Subcutaneous adipose tissue (tissue), 4 donors: ENCODE data around the gene FSD2. TPM values are rescaled to one million over a fixed set of nuclear protein-coding genes. Genes with fewer than 3 reads are reported as not detected.

Source experiments
- total RNA-seq, 4 donors: library from RNA; depleted of rRNA; stranded (reverse); fragments of >200 nt; gene quantifications; one replicate each; pipeline ENCODE4 v1.1.0, GENCODE V29; 2016
- TF ChIP-seq, protein P1 (sequence below): fragments of 450-650 bp; IDR thresholded peaks from one replicate; pipeline ENCODE4 v1.5.1; 2016; ENCODE audit warnings: low read depth, mild to moderate bottlenecking, control low read depth, antibody characterized with exemption, moderate library complexity

The FSD2 gene
- total RNA-seq, 4 donors from 2014 or later: not detected

DNA sequence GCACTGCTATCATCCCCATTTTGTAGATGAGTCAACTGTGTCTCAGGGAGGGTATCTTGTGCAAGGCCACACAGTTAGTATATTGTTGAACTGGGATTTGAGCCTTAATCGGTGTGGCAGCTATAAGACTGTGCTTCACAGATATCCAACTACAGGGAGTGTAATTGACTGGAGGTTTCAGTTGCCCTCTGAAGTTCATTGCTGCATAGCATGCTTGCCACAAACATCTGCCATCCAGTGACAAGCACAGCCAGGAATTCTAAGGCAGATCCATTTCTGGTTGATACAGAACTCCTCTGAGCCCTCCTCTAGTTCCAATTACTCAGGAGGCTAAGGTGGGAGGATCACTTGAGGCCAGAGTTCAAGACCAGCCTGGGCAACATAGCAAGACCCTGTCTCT, 16.4 kb downstream of the FSD2 start:
- TF ChIP-seq, protein P1, sequence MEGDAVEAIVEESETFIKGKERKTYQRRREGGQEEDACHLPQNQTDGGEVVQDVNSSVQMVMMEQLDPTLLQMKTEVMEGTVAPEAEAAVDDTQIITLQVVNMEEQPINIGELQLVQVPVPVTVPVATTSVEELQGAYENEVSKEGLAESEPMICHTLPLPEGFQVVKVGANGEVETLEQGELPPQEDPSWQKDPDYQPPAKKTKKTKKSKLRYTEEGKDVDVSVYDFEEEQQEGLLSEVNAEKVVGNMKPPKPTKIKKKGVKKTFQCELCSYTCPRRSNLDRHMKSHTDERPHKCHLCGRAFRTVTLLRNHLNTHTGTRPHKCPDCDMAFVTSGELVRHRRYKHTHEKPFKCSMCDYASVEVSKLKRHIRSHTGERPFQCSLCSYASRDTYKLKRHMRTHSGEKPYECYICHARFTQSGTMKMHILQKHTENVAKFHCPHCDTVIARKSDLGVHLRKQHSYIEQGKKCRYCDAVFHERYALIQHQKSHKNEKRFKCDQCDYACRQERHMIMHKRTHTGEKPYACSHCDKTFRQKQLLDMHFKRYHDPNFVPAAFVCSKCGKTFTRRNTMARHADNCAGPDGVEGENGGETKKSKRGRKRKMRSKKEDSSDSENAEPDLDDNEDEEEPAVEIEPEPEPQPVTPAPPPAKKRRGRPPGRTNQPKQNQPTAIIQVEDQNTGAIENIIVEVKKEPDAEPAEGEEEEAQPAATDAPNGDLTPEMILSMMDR: no peak

DNA sequence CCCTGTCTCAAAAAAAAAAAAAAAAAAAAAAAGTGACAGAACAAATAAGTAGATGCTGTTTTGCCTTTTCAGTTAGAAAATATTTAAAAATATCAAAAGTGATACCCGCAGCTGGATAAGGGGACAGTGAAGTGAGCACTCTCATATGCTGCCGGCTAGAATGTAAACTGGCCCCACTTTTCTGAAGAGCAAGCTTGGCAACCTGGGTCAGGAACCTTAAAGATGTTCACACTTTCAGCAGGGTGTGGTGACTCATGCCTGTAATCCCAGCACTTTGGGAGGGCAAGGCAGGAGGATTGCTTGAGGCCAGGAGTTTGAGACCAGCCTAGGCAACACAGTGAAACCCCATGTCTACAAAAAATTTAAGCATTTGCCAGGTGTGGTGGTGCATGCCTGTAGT, 17.4 kb downstream of the FSD2 start:
- TF ChIP-seq, protein P1: no peak

DNA sequence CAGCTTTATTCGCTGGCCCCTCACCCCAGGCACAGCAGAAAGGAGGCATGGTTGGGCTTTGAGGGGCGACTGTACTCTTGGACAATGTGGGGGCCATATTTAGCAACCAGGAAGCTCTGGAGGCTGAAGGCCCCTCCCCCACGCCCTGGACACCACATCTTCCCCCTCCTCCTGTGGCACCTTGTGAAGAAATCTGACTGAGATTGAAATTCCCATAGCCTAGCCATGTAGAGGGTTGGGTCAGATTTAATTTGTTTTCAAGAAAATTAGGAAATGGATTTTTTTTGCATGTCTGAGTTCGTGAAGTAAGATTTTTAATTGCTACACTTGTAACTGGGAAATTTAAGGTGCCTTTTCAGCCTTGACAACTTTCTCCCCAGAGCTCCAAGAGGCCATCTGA, 24.5 kb downstream of the FSD2 start:
- TF ChIP-seq, protein P1: no peak

DNA sequence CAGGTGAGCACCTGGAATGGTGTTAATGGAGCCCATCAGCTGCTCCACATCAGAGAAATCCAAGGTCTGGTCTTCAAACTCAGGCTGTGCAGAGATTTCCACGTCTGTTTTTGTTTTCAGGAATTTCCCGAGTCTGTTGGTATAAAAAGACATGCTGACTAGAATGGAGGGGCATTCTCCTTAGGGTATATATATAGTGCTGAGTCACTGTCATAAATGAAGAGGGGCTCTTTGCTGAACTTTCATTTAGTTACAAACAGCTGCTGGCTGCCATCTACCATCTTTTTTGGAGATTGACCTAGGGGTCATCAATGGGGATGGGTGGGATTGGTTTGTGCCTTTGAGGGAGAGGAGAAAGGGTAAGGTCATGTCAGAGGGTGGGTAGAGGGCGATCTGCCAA, 27.1 kb downstream of the FSD2 start:
- TF ChIP-seq, protein P1: no peak

DNA sequence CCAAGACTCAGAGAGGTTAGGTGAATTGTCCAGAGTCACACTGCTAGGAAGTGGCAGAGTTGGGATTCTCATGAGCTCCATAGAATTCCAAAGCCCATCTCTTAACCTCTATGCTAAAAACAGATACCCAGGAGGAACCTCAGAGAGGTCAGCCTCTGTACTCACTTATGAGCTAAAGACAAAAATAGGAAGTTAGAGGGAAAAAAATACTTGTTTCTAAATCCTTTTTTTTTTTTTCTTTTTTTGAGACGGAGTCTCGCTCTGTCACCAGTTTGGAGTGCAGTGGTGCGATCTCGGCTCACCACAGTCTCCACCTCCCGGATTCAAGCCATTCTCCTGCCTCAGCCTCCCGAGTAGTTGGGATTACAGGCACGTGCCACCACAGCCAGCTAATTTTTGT, 31.4 kb downstream of the FSD2 start:
- TF ChIP-seq, protein P1: no peak

DNA sequence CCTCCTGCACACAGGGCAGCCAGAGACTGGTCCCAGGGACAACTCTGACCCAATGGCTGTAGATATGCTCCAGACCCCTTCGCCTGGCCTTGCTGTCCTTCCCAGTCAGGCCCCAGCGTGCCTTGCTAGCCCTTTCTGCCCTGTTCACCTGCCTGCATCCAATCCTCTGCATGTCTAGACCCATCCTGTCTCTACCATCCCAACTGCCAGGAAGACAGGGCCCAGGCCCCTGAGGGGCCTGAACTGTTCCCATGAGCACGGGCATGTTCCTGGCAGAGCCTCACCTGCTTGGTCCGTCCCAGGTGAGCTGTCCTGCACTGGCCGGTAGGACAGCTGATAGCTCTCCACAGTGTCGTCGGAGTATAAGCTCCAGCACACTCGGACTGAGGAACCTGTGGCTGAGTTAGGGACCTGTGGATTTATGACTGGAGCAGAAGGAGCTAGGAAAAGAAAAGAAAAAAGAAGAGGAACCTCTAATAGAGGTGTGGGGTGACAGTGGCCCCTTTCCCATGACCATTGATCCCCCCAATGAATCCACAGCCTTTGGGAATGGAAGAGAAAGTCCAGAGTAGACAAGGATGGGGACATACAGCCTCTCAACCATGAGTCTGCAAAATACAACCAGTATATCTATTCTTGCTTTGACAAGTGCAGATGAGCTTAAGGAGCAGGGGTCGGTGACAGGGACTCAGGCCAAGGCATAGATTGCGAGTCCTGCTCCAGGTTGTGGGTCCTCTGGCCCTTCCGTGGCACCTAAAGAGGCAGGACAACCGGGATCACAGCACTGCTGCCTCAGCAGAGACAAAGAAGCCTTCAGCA, 33.9 kb downstream of the FSD2 start:
- TF ChIP-seq, protein P1: no peak

DNA sequence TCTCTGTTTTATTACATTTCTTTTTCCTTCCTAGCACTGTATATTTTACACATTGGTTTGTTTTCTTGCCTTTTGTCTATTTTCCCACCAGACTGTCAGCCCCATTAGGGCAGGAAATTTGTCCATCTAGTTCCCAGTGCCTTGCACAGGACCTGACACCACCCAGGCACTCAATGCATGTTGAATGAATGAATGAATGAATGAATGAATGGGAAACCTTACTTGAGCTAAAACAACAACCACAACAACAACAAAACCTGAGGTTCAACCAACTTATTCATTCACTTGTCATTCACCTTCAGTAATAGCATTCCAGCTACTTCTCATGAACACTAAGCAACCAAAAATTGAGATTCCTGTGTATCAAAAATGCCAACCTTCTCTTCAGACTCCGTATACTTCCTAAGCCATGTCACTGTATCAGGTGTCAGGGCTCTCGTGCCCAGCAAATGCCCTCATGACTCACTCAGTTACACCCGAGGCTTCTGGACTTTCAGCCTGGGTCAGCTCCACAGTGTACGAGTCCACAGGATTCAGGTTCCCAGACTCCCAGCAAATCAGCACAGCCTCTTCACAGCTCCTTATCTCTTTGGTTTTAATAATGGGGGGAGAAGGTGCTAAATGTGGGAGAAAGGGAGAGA, 37.3 kb downstream of the FSD2 start:
- TF ChIP-seq, protein P1: no peak
